ENCODE data around the gene SLC25A42.

The SLC25A42 gene

GRCh38 chr19:19139876-19140229 is 76.1 kb downstream of the SLC25A42 start:
- DNase-seq (ENCODE audit: low read depth in 1 of 2, low spot score in 1 of 2) = no peak
- no peaks in the 10 kb centered on the region for H3K27me3 ChIP-seq (ENCODE audit: insufficient read depth, poor library complexity, severe bottlenecking)
- H3K27ac ChIP-seq (replicated peaks) = no peak overlapping the region
- H3K4me3 ChIP-seq (replicated peaks; ENCODE audit: insufficient read depth, low read length) = no peak overlapping the region
- TF ChIP-seq GABPA (IDR thresholded peaks at IDR 0.05; ENCODE audit: low read depth) = no peak
- no peak for TF ChIP-seq REST (IDR thresholded peaks at IDR 0.05; ENCODE audit: insufficient replicate concordance, low read depth)
- no peak for TF ChIP-seq POLR2AphosphoS5 (IDR thresholded peaks at IDR 0.05; ENCODE audit: low read depth)
- no peak for TF ChIP-seq SPI1 (IDR thresholded peaks at IDR 0.05; ENCODE audit: borderline replicate concordance, low read depth)
- no peak for TF ChIP-seq CTCF (IDR thresholded peaks at IDR 0.05; ENCODE audit: insufficient read depth, low read length)

GRCh38 chr19:19140476-19140875 is 76.7 kb downstream of the SLC25A42 start:
- TF ChIP-seq GABPA (IDR thresholded peaks at IDR 0.05; ENCODE audit: low read depth) = no peak
- no peak for TF ChIP-seq SPI1 (IDR thresholded peaks at IDR 0.05; ENCODE audit: borderline replicate concordance, low read depth)
- no peak for TF ChIP-seq REST (IDR thresholded peaks at IDR 0.05; ENCODE audit: insufficient replicate concordance, low read depth)
- TF ChIP-seq CTCF (IDR thresholded peaks at IDR 0.05; ENCODE audit: insufficient read depth, low read length) = no peak
- no peak for TF ChIP-seq POLR2AphosphoS5 (IDR thresholded peaks at IDR 0.05; ENCODE audit: low read depth)
- no peaks in the 10 kb centered on the region for H3K27me3 ChIP-seq (ENCODE audit: insufficient read depth, poor library complexity, severe bottlenecking)
- H3K27ac ChIP-seq (replicated peaks) = no peak overlapping the region
- no peak for DNase-seq (ENCODE audit: low read depth in 1 of 2, low spot score in 1 of 2)
- no peak overlapping the region for H3K4me3 ChIP-seq (replicated peaks; ENCODE audit: insufficient read depth, low read length)

- TF ChIP-seq CTCF (IDR thresholded peaks at IDR 0.05; ENCODE audit: insufficient read depth, low read length) (no peak), POLR2AphosphoS5 (IDR thresholded peaks at IDR 0.05; ENCODE audit: low read depth) (no peak), SPI1 (IDR thresholded peaks at IDR 0.05; ENCODE audit: borderline replicate concordance, low read depth) (no peak)
- H3K4me3 ChIP-seq (replicated peaks; ENCODE audit: insufficient read depth, low read length) = no peak overlapping the region
- H3K27ac ChIP-seq (replicated peaks) = no peak overlapping the region
- H3K27me3 ChIP-seq (ENCODE audit: insufficient read depth, poor library complexity, severe bottlenecking) = no peaks in the 10 kb centered on the region
- DNase-seq (ENCODE audit: low read depth in 1 of 2, low spot score in 1 of 2) = no peak
Observed at GRCh38 chr19:19142347-19142746, 78.6 kb downstream of the SLC25A42 start.

- DNase-seq (ENCODE audit: low read depth in 1 of 2, low spot score in 1 of 2) = no peak
- Histone ChIP-seq H3K27ac (replicated peaks) (no peak overlapping the region), H3K27me3 (ENCODE audit: insufficient read depth, poor library complexity, severe bottlenecking) (no peaks in the 10 kb centered on the region), H3K4me3 (replicated peaks; ENCODE audit: insufficient read depth, low read length) (no peak overlapping the region)
- TF ChIP-seq POLR2AphosphoS5 (IDR thresholded peaks at IDR 0.05; ENCODE audit: low read depth) = no peak
- TF ChIP-seq REST (IDR thresholded peaks at IDR 0.05; ENCODE audit: insufficient replicate concordance, low read depth) = no peak
- no peak for TF ChIP-seq GABPA (IDR thresholded peaks at IDR 0.05; ENCODE audit: low read depth)
- no peak for TF ChIP-seq CTCF (IDR thresholded peaks at IDR 0.05; ENCODE audit: insufficient read depth, low read length)
- no peak for TF ChIP-seq SPI1 (IDR thresholded peaks at IDR 0.05; ENCODE audit: borderline replicate concordance, low read depth)
Observed at GRCh38 chr19:19145281-19145680, 81.5 kb downstream of the SLC25A42 start.

All from HL-60 (cell line).